ENCODE data around the gene SPATS2L.

The SPATS2L gene

DNA sequence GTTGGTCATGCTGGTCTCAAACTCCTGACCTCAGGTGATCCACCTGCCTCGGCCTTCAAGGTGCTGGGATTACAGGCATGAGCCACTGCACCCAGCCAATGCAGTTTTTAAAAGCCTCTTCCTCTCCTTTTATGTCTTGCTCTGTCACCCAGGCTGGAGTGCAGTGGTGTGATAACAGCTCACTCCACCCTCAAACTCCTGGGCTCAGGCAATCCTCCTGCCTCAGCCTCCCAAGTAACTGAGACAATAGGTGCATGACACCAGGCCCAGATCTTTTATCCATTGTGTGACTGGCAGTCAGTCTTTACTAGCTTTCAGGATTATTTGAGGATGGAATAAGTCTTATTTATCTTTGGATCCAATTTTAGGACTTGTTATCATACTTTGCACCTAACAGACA, 190.2 kb downstream of the SPATS2L start (continued):
- no peak for TF ChIP-seq ZNF280C (tag by site-specific recombination; IDR thresholded peaks at IDR 0.05)
- TF ChIP-seq ZNF501 (tag by site-specific recombination; IDR thresholded peaks at IDR 0.05), result no peak
- no peak for TF ChIP-seq REPIN1 (tag by site-specific recombination; IDR thresholded peaks at IDR 0.05; ENCODE audit: low read depth)
- no peak for TF ChIP-seq ZBTB21 (tag by site-specific recombination; IDR thresholded peaks at IDR 0.05)
- no peak for TF ChIP-seq ZNF707 (tag by site-specific recombination; IDR thresholded peaks at IDR 0.05)
- TF ChIP-seq ZNF639 (tag by site-specific recombination; IDR thresholded peaks at IDR 0.05), result no peak

- no peaks in the 10 kb centered on the region for H3K4me1 ChIP-seq (ENCODE audit: control insufficient read depth, insufficient read depth, low read length)
- POLR2A ChIA-PET, result interaction anchor here (1.2 kb wide), 1 partner anchor 12 kb away, joined by 3 read pairs; no protein-coding TSS in a partner anchor
- H3K27ac ChIP-seq (ENCODE audit: extremely low read depth, low read depth, low read length), result no peak overlapping the region
- TF ChIP-seq TCF7L2 (IDR thresholded peaks at IDR 0.05; ENCODE audit: borderline replicate concordance, low read depth, low read length) (no peak), ZNF223 (tag by site-specific recombination; IDR thresholded peaks at IDR 0.05) (no peak), ZNF48 (tag by site-specific recombination; IDR thresholded peaks at IDR 0.05) (no peak), ZNF239 (tag by site-specific recombination; IDR thresholded peaks at IDR 0.05) (no peak), ZNF155 (tag by site-specific recombination; IDR thresholded peaks at IDR 0.05) (no peak), ZNF132 (tag by site-specific recombination; IDR thresholded peaks at IDR 0.05; ENCODE audit: borderline replicate concordance) (no peak), ZNF18 (tag by site-specific recombination; IDR thresholded peaks at IDR 0.05) (no peak), YY2 (tag by site-specific recombination; IDR thresholded peaks at IDR 0.05) (no peak), SP3 (tag by site-specific recombination; IDR thresholded peaks at IDR 0.05) (no peak), ZBTB6 (tag by site-specific recombination; IDR thresholded peaks at IDR 0.05) (no peak)
- TF ChIP-seq, protein P1, sequence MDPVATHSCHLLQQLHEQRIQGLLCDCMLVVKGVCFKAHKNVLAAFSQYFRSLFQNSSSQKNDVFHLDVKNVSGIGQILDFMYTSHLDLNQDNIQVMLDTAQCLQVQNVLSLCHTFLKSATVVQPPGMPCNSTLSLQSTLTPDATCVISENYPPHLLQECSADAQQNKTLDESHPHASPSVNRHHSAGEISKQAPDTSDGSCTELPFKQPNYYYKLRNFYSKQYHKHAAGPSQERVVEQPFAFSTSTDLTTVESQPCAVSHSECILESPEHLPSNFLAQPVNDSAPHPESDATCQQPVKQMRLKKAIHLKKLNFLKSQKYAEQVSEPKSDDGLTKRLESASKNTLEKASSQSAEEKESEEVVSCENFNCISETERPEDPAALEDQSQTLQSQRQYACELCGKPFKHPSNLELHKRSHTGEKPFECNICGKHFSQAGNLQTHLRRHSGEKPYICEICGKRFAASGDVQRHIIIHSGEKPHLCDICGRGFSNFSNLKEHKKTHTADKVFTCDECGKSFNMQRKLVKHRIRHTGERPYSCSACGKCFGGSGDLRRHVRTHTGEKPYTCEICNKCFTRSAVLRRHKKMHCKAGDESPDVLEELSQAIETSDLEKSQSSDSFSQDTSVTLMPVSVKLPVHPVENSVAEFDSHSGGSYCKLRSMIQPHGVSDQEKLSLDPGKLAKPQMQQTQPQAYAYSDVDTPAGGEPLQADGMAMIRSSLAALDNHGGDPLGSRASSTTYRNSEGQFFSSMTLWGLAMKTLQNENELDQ (tag by site-specific recombination; IDR thresholded peaks at IDR 0.05; ENCODE audit: low read depth), result no peak
- H3K4me3 ChIP-seq (ENCODE audit: low read depth, low read length), result no peak overlapping the region
- H3K36me3 ChIP-seq (ENCODE audit: control insufficient read depth in 2 of 2, insufficient read depth in 1 of 2, low read length in 2 of 2), result peaks cover 23 to 48% of the 10 kb centered on the region in 2 experiments
- CTCF ChIA-PET, result interaction anchor here (1.2 to 3.2 kb wide), 3 partner anchors 12 to 518 kb away, joined by 3 to 21 read pairs (median 3); no protein-coding TSS in a partner anchor
- H3K9me3 ChIP-seq (ENCODE audit: control insufficient read depth, insufficient read depth, low read depth, low read length), result no peaks in the 10 kb centered on the region
Measured at GRCh38 chr2:200498402-200499162, 192.1 kb downstream of the SPATS2L start.

Measured in HEK293 (cell line).